ENCODE data around the gene EXPH5. TPM values are rescaled to one million over a fixed set of nuclear protein-coding genes. Genes with fewer than 3 reads are reported as not detected.
A peak's percentile ranks its signal among the peaks of the same experiment; 100 is the strongest.

Gene EXPH5
- total and polyA plus RNA-seq, 2 donors (not counting 3 experiments of a cell fraction or from before 2014, with no cell fraction given): 0.03 to 0.09 TPM

- ChIA-PET POLR2A (interaction anchor here (0.7 kb wide), 1 partner anchor 1385 kb away, joined by 12 read pairs; no protein-coding TSS in a partner anchor), CTCF (interaction anchor here (0.6 to 1.9 kb wide), 3 partner anchors 14 to 476 kb away, joined by 3 to 6 read pairs (median 3); no protein-coding TSS in a partner anchor)
- DNase-seq (ENCODE audit: low read depth, low spot score): no peak
- H3K9ac ChIP-seq (replicated peaks; ENCODE audit: extremely low read depth, insufficient read depth, low read length): no peak overlapping the region
- peaks cover 3% of the 10 kb centered on the region for H3K4me1 ChIP-seq (ENCODE audit: control insufficient read depth, extremely low read depth, insufficient read depth, low read length)
- H3K79me2 ChIP-seq (ENCODE audit: control insufficient read depth, insufficient read depth, low read length): no peaks in the 10 kb centered on the region
- intact Hi-C loops (cut with micrococcal nuclease): loop anchor here (1.0 to 5.0 kb wide), 4 partner anchors 22 to 372 kb away; partner anchors contain the start of genes ATM, C11orf65, NPAT and POGLUT3
- H3K27me3 ChIP-seq (ENCODE audit: control insufficient read depth in 2 of 2, insufficient read depth in 2 of 2, low read length in 2 of 2): peaks cover 22 to 41% of the 10 kb centered on the region in 2 experiments
- H3K4me3 ChIP-seq (replicated peaks in 1 of 3; ENCODE audit: insufficient read depth in 1 of 3, low read depth in 1 of 3, low read length in 3 of 3): no peak overlapping the region
- no peak overlapping the region for H3K27ac ChIP-seq (ENCODE audit: insufficient read depth, low read depth, low read length)
- TF ChIP-seq, protein P1, sequence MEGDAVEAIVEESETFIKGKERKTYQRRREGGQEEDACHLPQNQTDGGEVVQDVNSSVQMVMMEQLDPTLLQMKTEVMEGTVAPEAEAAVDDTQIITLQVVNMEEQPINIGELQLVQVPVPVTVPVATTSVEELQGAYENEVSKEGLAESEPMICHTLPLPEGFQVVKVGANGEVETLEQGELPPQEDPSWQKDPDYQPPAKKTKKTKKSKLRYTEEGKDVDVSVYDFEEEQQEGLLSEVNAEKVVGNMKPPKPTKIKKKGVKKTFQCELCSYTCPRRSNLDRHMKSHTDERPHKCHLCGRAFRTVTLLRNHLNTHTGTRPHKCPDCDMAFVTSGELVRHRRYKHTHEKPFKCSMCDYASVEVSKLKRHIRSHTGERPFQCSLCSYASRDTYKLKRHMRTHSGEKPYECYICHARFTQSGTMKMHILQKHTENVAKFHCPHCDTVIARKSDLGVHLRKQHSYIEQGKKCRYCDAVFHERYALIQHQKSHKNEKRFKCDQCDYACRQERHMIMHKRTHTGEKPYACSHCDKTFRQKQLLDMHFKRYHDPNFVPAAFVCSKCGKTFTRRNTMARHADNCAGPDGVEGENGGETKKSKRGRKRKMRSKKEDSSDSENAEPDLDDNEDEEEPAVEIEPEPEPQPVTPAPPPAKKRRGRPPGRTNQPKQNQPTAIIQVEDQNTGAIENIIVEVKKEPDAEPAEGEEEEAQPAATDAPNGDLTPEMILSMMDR (IDR thresholded peaks at IDR 0.05; ENCODE audit: extremely low read depth in 1 of 2, insufficient read depth in 1 of 2, low read depth in 1 of 2, low read length in 2 of 2): no peak
- TF ChIP-seq GATA2 (IDR thresholded peaks at IDR 0.05; ENCODE audit: insufficient read depth, insufficient read length, low read depth, low read length) (no peak), JUN (IDR thresholded peaks at IDR 0.05; ENCODE audit: borderline replicate concordance, insufficient read depth, insufficient read length, low read depth) (no peak)
- no TSS peak for BruUV-seq (replicated peaks)
- peak overlapping the region; percentile 32 for H3K4me2 ChIP-seq (ENCODE audit: insufficient read depth, low read length)
- no peak for FAIRE-seq
- peak overlapping the region; percentile 92 for H2AFZ ChIP-seq (ENCODE audit: low read depth, low read length)
- dilution Hi-C loops (cut with MboI; ENCODE audit: extremely low pct_ligation_motif_present, low sequenced_read_pairs): no loop called here
- H3K9me3 ChIP-seq (replicated peaks; ENCODE audit: control insufficient read depth, insufficient read depth, low read length): no peaks in the 10 kb centered on the region
- no peaks in the 10 kb centered on the region for H4K20me1 ChIP-seq (replicated peaks; ENCODE audit: control insufficient read depth, extremely low read depth, insufficient read depth, low read length)
- no peaks in the 10 kb centered on the region for H3K36me3 ChIP-seq (ENCODE audit: control insufficient read depth in 2 of 2, extremely low read depth in 1 of 2, insufficient read depth in 2 of 2, low read length in 2 of 2)
- H3K9me1 ChIP-seq (replicated peaks; ENCODE audit: control insufficient read depth, extremely low read depth, insufficient read depth, low read length): no peaks in the 10 kb centered on the region
These were observed 411 bp upstream of the EXPH5 start for GRCh38 chr11:108593923-108594434.
